IMR-90 (cell line): ENCODE measurements around the gene NQO2. TPM values are rescaled to one million over a fixed set of nuclear protein-coding genes. Genes with fewer than 3 reads are reported as not detected.

ENCODE experiments used
- ATAC-seq: fragments of 200-7000 bp; cut with Tn5 transposase; 2 replicates; pipeline ENCODE4 v1.9.1; 2020; ENCODE audit warnings: low read depth, mild to moderate bottlenecking, moderate library complexity
- BruUV-seq: library from RNA; stranded (reverse); fragments of 400-500 nt; replicated peaks from 2 replicates; lab custom pipeline; 2021; lab: Mats Ljungman, UMichigan
- CTCF ChIA-PET: fragments of 300-600 bp; formaldehyde crosslinking; extraction: SDS; loops from one replicate; lab custom pipeline; 2021; ENCODE audit warnings: antibody characterized with exemption; lab: Yijun Ruan, JAX
- POLR2A ChIA-PET: fragments of 300-600 bp; sonication (Branson Sonifier 250); formaldehyde crosslinking; loops from one replicate; lab custom pipeline; 2022; ENCODE audit warnings: antibody characterized with exemption; ENCODE audit not compliant: unreplicated experiment; lab: Charles Lee
- DNase-seq: peaks from one replicate; pipeline ENCODE4 v3.0.0; 2013
- H2AFZ ChIP-seq: replicated peaks from 2 replicates; pipeline ENCODE3; 2013; ENCODE audit warnings: low read length, mild to moderate bottlenecking; ENCODE audit not compliant: poor library complexity
- H2AK5ac ChIP-seq: 2 replicates; pipeline ENCODE4 v1.6.1; 2013; ENCODE audit warnings: low read depth, low read length, inconsistent platforms
- H2AK9ac ChIP-seq: replicated peaks from 2 replicates; pipeline ENCODE3; 2013; ENCODE audit warnings: mild to moderate bottlenecking, low read depth, low read length, moderate library complexity; ENCODE audit not compliant: poor library complexity
- H2BK120ac ChIP-seq: 2 replicates; pipeline ENCODE4 v1.6.1; 2013; ENCODE audit warnings: low read depth, low read length, inconsistent platforms
- H2BK15ac ChIP-seq: 3 replicates; pipeline ENCODE4 v1.6.1; 2013; ENCODE audit warnings: low read depth, low read length, inconsistent platforms
- H2BK20ac ChIP-seq: 2 replicates; pipeline ENCODE4 v1.6.1; 2013; ENCODE audit warnings: low read depth, mild to moderate bottlenecking, inconsistent platforms, low read length, moderate library complexity
- H2BK5ac ChIP-seq: 2 replicates; pipeline ENCODE4 v1.6.1; 2013; ENCODE audit warnings: mild to moderate bottlenecking, low read depth, low read length, inconsistent platforms; ENCODE audit not compliant: poor library complexity, severe bottlenecking
- H3K14ac ChIP-seq: replicated peaks from 2 replicates; pipeline ENCODE4 v1.6.1; 2013; ENCODE audit warnings: low read depth, low read length, inconsistent platforms
- H3K18ac ChIP-seq: 2 replicates; pipeline ENCODE4 v1.6.1; 2013; ENCODE audit warnings: low read depth, low read length, control low read depth
- H3K23ac ChIP-seq: 2 replicates; pipeline ENCODE4 v1.6.1; 2013; ENCODE audit warnings: low read depth, low read length, inconsistent platforms
- H3K27ac ChIP-seq: 2 replicates; pipeline ENCODE4 v1.5.1; 2013; ENCODE audit warnings: mild to moderate bottlenecking, control low read depth, low read length; ENCODE audit not compliant: insufficient read depth
- H3K27me3 ChIP-seq: 2 replicates; pipeline ENCODE4 v1.6.1; 2013; ENCODE audit warnings: low read length; ENCODE audit not compliant: control insufficient read depth, insufficient read depth
- H3K36me3 ChIP-seq: 2 replicates; pipeline ENCODE4 v1.6.1; 2013; ENCODE audit warnings: low read length, mixed read lengths; ENCODE audit not compliant: control insufficient read depth, insufficient read depth
- H3K4ac ChIP-seq: 2 replicates; pipeline ENCODE4 v1.6.1; 2013; ENCODE audit warnings: low read depth, low read length, inconsistent platforms
- H3K4me1 ChIP-seq: 2 replicates; pipeline ENCODE4 v1.6.1; 2013; ENCODE audit warnings: low read length, mixed read lengths; ENCODE audit not compliant: control insufficient read depth, insufficient read depth
- H3K4me2 ChIP-seq: 2 replicates; pipeline ENCODE4 v1.6.1; 2013; ENCODE audit warnings: low read depth, mild to moderate bottlenecking, control low read depth, low read length, moderate library complexity
- H3K4me3 ChIP-seq: 2 replicates; pipeline ENCODE4 v1.5.1; 2013; ENCODE audit warnings: low read depth, mild to moderate bottlenecking, control low read depth, low read length, moderate library complexity; ENCODE audit not compliant: insufficient read depth
- H3K56ac ChIP-seq: 2 replicates; pipeline ENCODE4 v1.6.1; 2013; ENCODE audit warnings: low read length, inconsistent platforms; ENCODE audit not compliant: insufficient read depth; ENCODE audit errors: extremely low read depth
- H3K79me1 ChIP-seq, 2 experiments: 2 replicates each; pipeline ENCODE4 v1.6.1; 2013; ENCODE audit warnings: low read length in 2 of 2, inconsistent platforms in 1 of 2, low read depth in 1 of 2
- H3K9ac ChIP-seq: 2 replicates; pipeline ENCODE4 v1.6.1; 2013; ENCODE audit warnings: low read depth, low read length, control low read depth
- H3K9me1 ChIP-seq: 2 replicates; pipeline ENCODE4 v1.6.1; 2013; ENCODE audit warnings: low read length, inconsistent platforms; ENCODE audit not compliant: insufficient read depth
- H3K9me3 ChIP-seq: 2 replicates; pipeline ENCODE4 v1.6.1; 2013; ENCODE audit warnings: low read length; ENCODE audit not compliant: control insufficient read depth, insufficient read depth
- H4K20me1 ChIP-seq: 2 replicates; pipeline ENCODE4 v1.6.1; 2013; ENCODE audit warnings: low read length, inconsistent platforms; ENCODE audit not compliant: insufficient read depth
- H4K5ac ChIP-seq: 2 replicates; pipeline ENCODE4 v1.6.1; 2013; ENCODE audit warnings: mild to moderate bottlenecking, low read depth, low read length, control low read depth
- H4K8ac ChIP-seq, 2 experiments: 2 replicates each; pipeline ENCODE4 v1.6.1; 2013; ENCODE audit warnings: low read depth in 2 of 2, low read length in 2 of 2, control low read depth in 1 of 2, inconsistent platforms in 1 of 2
- H4K91ac ChIP-seq: 2 replicates; pipeline ENCODE4 v1.6.1; 2013; ENCODE audit warnings: low read depth, low read length, inconsistent platforms; ENCODE audit not compliant: insufficient read depth
- CEBPB ChIP-seq: IDR thresholded peaks from 2 replicates; pipeline ENCODE4 v1.6.1; 2012; ENCODE audit warnings: low read depth, low read length, improper control_type of control experiment
- CHD1 ChIP-seq: IDR thresholded peaks from 2 replicates; pipeline ENCODE4 v1.6.1; 2012; ENCODE audit warnings: low read depth, low read length, improper control_type of control experiment
- FOS ChIP-seq: fragments of 150-350 bp; IDR thresholded peaks from 2 replicates; pipeline ENCODE4 v1.6.1; 2016; ENCODE audit warnings: low read depth, low read length
- MAFK ChIP-seq: IDR thresholded peaks from 2 replicates; pipeline ENCODE4 v1.6.1; 2012; ENCODE audit warnings: low read depth, low read length, improper control_type of control experiment
- MAZ ChIP-seq: IDR thresholded peaks from 2 replicates; pipeline ENCODE4 v1.6.1; 2012; ENCODE audit warnings: low read depth, mild to moderate bottlenecking, low read length, improper control_type of control experiment, moderate library complexity, borderline replicate concordance
- MXI1 ChIP-seq: IDR thresholded peaks from 2 replicates; pipeline ENCODE4 v1.6.1; 2012; ENCODE audit warnings: low read depth, mild to moderate bottlenecking, low read length, moderate library complexity, borderline replicate concordance
- NFE2L2 ChIP-seq: fragments of 150-350 bp; IDR thresholded peaks from 2 replicates; pipeline ENCODE4 v1.6.1; 2016; ENCODE audit warnings: low read depth, mild to moderate bottlenecking, low read length
- POLR2A ChIP-seq: IDR thresholded peaks from 2 replicates; pipeline ENCODE4 v1.6.1; 2012; ENCODE audit warnings: mild to moderate bottlenecking, low read depth, low read length
- RAD21 ChIP-seq: IDR thresholded peaks from 2 replicates; pipeline ENCODE4 v1.6.1; 2012; ENCODE audit warnings: low read length, improper control_type of control experiment
- RCOR1 ChIP-seq: IDR thresholded peaks from 2 replicates; pipeline ENCODE4 v1.6.1; 2012; ENCODE audit warnings: mild to moderate bottlenecking, low read length, improper control_type of control experiment; ENCODE audit not compliant: insufficient replicate concordance
- RFX5 ChIP-seq: IDR thresholded peaks from 2 replicates; pipeline ENCODE4 v1.8.0; 2012; ENCODE audit warnings: low read depth, mild to moderate bottlenecking, low read length, moderate library complexity
- SMC3 ChIP-seq: fragments of 150-350 bp; IDR thresholded peaks from 2 replicates; pipeline ENCODE4 v1.6.1; 2016; ENCODE audit warnings: low read depth, mild to moderate bottlenecking, antibody characterized with exemption, low read length, moderate library complexity
- USF2 ChIP-seq: fragments of 150-350 bp; IDR thresholded peaks from 2 replicates; pipeline ENCODE4 v1.6.1; 2017; ENCODE audit warnings: mild to moderate bottlenecking, antibody characterized with exemption, low read length, low read depth
- WGBS, 2 experiments: methylation state at CpG; one replicate each; pipeline versions ENCODE4 v1.1.5 to v1.1.7; 2013; ENCODE audit warnings: missing lambda C conversion rate in 2 of 2; ENCODE audit not compliant: insufficient read length in 1 of 2; ENCODE audit errors: extremely low coverage in 2 of 2; 5-methylcytosine and 5-hydroxymethylcytosine counted together
- dilution Hi-C: fragments of 300-500 bp; cut with HindIII; formaldehyde crosslinking; loops from one replicate; pipeline ENCODE4 v1.14.3; 2018; ENCODE audit warnings: low sequenced_read_pairs; ENCODE audit not compliant: unreplicated experiment
- in situ Hi-C: fragments of 300-500 bp; cut with MboI; formaldehyde crosslinking; loops from 3 replicates; pipeline ENCODE4 v1.14.3; 2019; ENCODE audit warnings: low sequenced_read_pairs, inconsistent platforms, mixed read lengths
- intact Hi-C: fragments of 100-400 bp; cut with micrococcal nuclease; formaldehyde crosslinking; loops from 2 replicates; pipeline ENCODE4 v1.10.0; 2022
- polyA plus RNA-seq, 3 experiments: library from polyadenylated mRNA; depleted of rRNA; stranded (reverse); fragments of >200 nt; gene quantifications; 2 replicates each; pipeline ENCODE4 v1.2.3, GENCODE V29; 2012; ENCODE audit warnings: low replicate concordance in 1 of 3
- total RNA-seq: library from RNA; depleted of rRNA; stranded (reverse); fragments of >200 nt; gene quantifications from 2 replicates; pipeline ENCODE4 v1.2.3, GENCODE V29; 2012
- TF ChIP-seq, protein P1 (sequence below): conservative IDR thresholded peaks from 2 replicates; pipeline ENCODE4 v1.5.1; 2012; ENCODE audit warnings: mild to moderate bottlenecking, low read depth, low read length, improper control_type of control experiment
- TF ChIP-seq, protein P2 (sequence below): fragments of 150-350 bp; IDR thresholded peaks from 2 replicates; pipeline ENCODE4 v1.6.1; 2016; ENCODE audit warnings: low read depth, mild to moderate bottlenecking, low read length, moderate library complexity, borderline replicate concordance

NQO2 gene
- total and polyA plus RNA-seq, 2 of the 4 experiments (the other 2 are of a cell fraction), result 42.5 to 72.1 TPM

DNA sequence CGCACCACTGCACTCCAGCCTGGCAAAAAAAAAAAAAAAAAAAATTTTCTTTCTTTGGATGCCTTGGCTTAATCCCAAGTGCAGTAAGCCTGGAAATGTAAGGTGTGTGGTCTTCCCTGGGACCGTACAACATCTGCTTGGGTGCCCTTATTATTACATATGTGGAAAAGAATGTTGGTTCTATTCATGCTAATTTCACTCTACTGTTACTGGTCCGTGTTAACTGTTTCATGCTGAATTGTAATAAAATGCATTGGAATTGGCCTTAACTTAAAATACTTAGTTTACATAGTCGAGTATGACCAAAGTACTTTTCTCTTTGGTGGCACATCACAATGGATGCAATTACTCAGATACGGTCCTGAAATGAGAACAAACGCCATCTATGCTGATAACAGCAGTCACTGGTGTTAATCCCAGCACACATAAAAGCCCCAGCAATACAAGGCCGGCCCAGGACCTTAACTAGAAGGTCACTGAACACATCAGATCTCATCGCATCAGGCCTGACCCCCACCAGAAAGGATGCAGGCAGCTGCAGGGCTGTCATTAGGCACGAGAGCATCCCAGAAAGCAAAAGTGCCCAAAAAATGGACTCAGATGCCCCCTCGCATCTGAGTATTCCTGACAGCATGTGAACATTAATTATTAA is 29.5 kb upstream of the NQO2 start:
- peak; percentile 40 for DNase-seq
- peak overlapping the region; percentile 36 to 55; a peak in 3 of 4 replicates for H4K8ac ChIP-seq
- 8% methylated on average over 3 of the region's 10 CpGs; no CpG with 5 or more reads in 1 of the 2 experiments for WGBS, 2 experiments
- 0 out of 2 replicates have a peak overlapping the region, but pooled peaks have one; percentile 36 for H3K14ac ChIP-seq
- H3K9me1 ChIP-seq, result peaks cover 7% of the 10 kb centered on the region
- H3K27ac ChIP-seq, result peak overlapping the region; percentile 21
- peak overlapping the region; percentile 20; the same call in 1 of the 2 replicates for H3K56ac ChIP-seq
- dilution Hi-C loops (no loop called here), intact Hi-C loops (loop anchor here (2.0 kb wide), 1 partner anchor 17 kb away; no protein-coding TSS in a partner anchor), in situ Hi-C loops (no loop called here)
- H3K4me2 ChIP-seq, result peak overlapping the region; percentile 73
- peaks cover 21 to 66% of the 10 kb centered on the region in 2 experiments for H3K79me1 ChIP-seq
- peak overlapping the region; percentile 0 for H2BK5ac ChIP-seq
- no peak overlapping the region for H4K5ac ChIP-seq
- peaks cover 3% of the 10 kb centered on the region; the same call in 1 of the 2 replicates for H3K36me3 ChIP-seq
- no peak overlapping the region for H2BK20ac ChIP-seq
- H4K91ac ChIP-seq, result 0 out of 2 replicates have a peak overlapping the region, but pooled peaks have one; percentile 7
- H3K9me3 ChIP-seq, result no peaks in the 10 kb centered on the region
- BruUV-seq, result TSS peak; percentile 30
- no peak for ATAC-seq
- no peaks in the 10 kb centered on the region for H3K27me3 ChIP-seq
- ChIA-PET CTCF (no interaction called here), POLR2A (no interaction called here)
- peak overlapping the region; percentile 22 for H3K4ac ChIP-seq
- peaks cover 3% of the 10 kb centered on the region; the same call in 1 of the 2 replicates for H3K4me1 ChIP-seq
- no peak overlapping the region for H2BK15ac ChIP-seq
- peak overlapping the region; percentile 55 for H2AFZ ChIP-seq
- peak overlapping the region; percentile 42 for H3K4me3 ChIP-seq
- H2AK5ac ChIP-seq, result peak overlapping the region; percentile 77; the same call in 1 of the 2 replicates
- peak overlapping the region; percentile 69 for H2AK9ac ChIP-seq
- H3K23ac ChIP-seq, result peak overlapping the region; percentile 69
- peak overlapping the region; percentile 36 for H3K9ac ChIP-seq
- H4K20me1 ChIP-seq, result peaks cover 20% of the 10 kb centered on the region; the same call in 1 of the 2 replicates
- H3K18ac ChIP-seq, result no peak overlapping the region
- H2BK120ac ChIP-seq, result no peak overlapping the region
- TF ChIP-seq USF2 (no peak), RFX5 (no peak), CEBPB (no peak), CHD1 (no peak), MAZ (no peak), RCOR1 (no peak), POLR2A (no peak), NFE2L2 (no peak), RAD21 (no peak), MAFK (no peak), MXI1 (no peak), SMC3 (no peak), FOS (no peak)
- TF ChIP-seq, protein P1, sequence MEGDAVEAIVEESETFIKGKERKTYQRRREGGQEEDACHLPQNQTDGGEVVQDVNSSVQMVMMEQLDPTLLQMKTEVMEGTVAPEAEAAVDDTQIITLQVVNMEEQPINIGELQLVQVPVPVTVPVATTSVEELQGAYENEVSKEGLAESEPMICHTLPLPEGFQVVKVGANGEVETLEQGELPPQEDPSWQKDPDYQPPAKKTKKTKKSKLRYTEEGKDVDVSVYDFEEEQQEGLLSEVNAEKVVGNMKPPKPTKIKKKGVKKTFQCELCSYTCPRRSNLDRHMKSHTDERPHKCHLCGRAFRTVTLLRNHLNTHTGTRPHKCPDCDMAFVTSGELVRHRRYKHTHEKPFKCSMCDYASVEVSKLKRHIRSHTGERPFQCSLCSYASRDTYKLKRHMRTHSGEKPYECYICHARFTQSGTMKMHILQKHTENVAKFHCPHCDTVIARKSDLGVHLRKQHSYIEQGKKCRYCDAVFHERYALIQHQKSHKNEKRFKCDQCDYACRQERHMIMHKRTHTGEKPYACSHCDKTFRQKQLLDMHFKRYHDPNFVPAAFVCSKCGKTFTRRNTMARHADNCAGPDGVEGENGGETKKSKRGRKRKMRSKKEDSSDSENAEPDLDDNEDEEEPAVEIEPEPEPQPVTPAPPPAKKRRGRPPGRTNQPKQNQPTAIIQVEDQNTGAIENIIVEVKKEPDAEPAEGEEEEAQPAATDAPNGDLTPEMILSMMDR, result no peak
- TF ChIP-seq, protein P2, sequence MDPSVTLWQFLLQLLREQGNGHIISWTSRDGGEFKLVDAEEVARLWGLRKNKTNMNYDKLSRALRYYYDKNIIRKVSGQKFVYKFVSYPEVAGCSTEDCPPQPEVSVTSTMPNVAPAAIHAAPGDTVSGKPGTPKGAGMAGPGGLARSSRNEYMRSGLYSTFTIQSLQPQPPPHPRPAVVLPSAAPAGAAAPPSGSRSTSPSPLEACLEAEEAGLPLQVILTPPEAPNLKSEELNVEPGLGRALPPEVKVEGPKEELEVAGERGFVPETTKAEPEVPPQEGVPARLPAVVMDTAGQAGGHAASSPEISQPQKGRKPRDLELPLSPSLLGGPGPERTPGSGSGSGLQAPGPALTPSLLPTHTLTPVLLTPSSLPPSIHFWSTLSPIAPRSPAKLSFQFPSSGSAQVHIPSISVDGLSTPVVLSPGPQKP, result no peak
